ENCODE measurements around the gene MIS18A.
A peak's percentile ranks its signal among the peaks of the same experiment; 100 is the strongest.
"Not testable (repeated sequence)": the region's sequence is repeated elsewhere in the genome, so short reads cannot be mapped to it uniquely, and the experiment has no call there.

The MIS18A gene

DNA sequence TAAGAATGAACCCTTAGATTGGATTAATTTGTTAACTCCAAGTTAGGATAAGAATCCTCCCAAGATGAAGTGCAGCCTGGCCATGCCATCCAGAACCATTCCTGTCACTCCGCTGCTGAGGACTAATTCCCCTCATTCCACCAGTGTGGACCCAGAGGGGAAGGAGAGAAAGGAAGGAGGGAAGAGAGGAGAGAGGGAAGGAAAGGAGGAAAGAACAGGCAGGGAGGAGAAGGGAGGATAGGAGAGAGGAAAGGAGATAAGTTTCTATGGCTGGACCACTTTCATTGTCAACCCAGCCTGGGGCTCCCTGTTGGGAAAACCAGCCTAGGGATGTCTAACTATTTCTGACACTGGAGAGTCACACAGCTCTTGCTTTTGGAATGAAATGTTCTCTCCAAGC is 24.5 kb upstream of the MIS18A start:
- no peak for DNase-seq

DNA sequence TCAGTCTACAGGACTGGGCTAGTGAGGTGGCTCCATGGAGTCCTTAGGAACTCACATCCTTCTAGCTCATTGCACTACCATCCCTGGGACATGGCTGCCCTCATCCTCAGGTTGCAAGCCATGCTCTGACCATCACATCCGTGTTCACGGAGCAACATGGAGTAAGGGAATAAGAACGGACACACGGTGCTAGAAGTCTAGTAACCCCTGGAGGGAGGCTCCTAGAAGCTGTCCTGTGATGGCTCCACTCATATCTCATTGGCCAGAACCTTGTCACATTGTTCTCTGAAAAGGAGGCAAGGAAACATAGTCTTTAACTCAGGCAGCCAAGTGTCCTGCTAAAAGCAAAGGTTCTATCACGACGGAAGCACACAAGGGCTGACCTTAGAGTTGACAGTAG is 23.7 kb upstream of the MIS18A start:
- DNase-seq, result no peak

DNA sequence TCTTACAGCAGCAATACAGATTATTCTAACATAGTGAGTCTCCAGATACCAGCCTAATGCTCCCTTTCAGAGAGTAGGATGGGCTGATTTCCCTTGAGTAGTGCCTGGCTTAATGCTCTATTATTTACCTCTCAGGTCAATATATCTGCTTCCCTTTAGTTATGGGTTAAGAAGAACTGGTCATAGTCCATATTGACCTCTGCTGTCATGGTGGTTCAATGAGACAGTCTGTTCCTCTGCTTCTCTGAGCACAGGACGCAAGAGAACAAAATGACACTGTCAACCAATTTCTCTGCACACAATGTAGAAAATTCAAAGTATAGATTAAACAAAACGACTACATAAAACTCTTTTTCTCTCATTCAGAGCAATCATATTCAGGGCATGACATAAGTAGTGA is 22.7 kb upstream of the MIS18A start:
- no peak for DNase-seq

DNA sequence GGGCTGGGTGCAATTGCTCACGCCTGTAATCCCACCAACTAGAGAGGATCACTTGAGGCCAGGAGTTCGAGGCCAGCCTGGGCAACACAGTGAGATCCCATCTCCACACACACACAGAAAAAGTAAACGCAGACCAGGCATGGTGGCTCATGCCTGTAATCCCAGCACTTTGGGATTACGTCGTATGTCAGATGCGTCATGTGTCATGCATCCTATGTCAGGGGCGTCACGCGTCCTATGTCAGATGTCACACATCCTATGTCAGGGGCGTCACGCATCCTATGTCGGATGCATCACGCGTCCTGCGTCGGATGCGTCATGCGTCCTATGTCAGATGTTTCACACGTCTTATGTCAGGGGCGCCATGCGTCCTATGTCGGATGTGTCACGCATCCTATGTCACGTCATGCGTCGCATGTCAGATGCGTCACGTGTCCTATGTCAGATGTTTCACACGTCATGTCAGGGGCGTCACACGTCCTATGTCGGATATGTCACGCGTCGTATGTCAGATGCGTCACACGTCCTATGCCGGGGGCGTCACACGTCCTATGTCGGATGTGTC is 21.4 kb upstream of the MIS18A start:
- DNase-seq, result no peak

DNA sequence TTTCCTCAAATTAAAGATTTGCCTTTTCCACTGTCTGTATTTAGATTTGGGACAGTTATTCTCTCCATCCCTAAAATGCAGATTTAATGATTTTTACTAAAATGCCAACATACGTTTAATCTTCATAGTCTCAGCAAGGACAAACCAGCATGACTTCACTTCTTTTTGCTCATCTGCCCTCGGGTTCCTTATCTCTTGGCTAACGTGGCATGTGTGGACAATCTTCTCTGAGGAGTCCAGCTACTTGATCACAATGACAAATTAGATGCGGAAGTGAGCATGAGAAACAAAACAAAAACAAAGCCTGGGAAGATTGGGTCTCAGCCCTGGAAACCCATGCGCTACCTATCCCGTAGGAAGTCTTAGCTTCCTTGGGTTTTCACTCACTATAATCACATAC is 20.8 kb upstream of the MIS18A start:
- no peak for DNase-seq

DNA sequence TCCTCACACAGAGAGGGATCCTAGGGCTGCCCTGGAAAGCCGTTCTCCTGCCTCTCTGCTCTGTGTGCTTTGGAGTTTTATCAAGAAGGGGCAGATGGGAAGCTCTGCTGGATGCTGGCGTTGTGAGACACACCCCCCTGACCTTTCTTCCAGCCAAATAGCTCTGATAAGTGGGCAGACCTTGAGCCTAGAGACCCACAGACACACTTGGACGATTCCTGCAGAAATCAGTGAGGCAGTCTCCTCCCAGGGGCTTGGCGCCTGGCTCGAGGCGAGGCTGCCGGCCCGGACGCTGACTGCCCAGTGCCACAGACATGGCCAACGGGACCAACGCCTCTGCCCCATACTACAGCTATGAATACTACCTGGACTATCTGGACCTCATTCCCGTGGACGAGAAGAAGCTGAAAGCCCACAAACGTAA is 19.8 kb upstream of the MIS18A start, which contains the start of gene MRAP:
Gene MRAP, plus strand, starts transcription at position 198 of the 424 bp plus-strand sequence. Its CDS starts 117 bp downstream, at position 315.
- no peak for DNase-seq

DNA sequence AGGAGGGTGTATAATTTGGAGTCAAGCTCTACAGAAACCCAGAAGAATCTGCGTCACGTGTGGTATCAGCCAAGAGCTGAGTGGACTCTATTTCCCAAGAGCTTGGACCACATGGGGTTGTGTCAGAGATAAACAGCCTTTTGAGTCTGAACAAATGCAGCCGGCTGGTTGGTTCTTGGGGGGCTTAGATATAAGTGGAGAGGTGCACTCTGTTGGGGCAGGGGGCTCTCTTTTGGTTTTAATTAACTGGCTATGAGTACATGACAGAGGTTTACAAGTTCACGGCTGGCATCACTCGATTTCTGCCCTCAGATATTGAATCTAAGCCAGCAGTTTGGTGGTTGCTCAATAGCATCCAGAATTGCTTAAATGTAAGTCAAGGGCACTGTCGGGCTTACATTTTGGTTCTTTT is 19.3 kb upstream of the MIS18A start:
- no peak for DNase-seq

DNA sequence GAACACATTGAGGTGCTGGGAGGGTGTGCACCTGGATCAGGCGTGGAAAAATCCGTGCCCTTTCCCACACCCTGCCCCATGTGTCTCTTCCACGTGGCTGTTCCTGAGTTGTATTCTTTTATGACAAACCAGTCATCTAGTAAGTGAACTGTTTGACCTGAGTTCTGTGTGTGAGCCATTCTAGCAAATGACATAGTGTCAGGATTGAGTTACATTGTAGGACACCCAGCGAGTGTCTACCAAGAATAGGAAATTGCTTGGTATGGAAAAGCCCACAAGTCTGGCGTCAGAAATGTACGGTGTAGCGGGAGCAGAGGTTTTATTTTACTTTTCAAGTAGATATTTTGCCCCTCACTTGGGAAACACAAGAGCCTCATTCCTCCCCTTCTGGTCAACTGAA is 18.6 kb upstream of the MIS18A start:
- DNase-seq, result no peak

DNA sequence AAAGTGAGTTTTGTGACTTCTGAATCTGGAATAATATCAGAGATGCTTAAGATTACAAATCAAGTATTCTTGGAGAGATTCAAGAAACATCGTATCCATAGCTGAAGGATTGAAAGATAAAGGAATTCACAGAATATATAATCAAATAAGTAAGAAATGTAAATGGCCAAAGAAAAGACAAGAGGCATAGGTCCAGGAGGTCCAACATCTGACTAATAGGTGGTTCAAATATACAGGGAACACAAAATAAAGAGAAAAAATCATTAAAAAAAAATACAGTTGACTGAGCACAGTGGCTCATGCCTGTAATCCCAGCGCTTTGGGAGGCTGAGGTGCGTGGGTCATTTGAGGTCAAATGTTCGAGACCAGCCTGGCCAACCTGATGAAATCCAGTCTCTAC is 6.6 kb upstream of the MIS18A start:
- DNase-seq, result no peak

DNA sequence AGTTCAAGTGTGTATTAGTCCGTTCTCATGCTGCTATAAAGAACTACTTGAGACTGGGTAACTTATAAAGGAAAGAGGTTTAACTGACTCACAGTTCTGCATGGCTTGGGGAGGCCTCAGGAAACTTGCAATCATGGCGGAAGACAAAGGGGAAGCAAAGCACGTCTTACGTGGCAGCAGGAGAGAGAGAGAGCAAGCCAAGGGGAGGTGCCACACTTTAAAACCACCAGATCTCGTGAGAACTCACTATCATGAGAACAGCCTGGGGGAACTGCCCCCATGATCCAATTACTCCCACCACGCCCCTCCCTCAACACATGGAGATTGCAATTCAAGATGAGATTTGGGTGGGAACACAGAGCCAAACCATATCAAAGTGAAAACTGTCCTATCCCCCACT is 4.1 kb upstream of the MIS18A start:
- DNase-seq, result no peak

DNA sequence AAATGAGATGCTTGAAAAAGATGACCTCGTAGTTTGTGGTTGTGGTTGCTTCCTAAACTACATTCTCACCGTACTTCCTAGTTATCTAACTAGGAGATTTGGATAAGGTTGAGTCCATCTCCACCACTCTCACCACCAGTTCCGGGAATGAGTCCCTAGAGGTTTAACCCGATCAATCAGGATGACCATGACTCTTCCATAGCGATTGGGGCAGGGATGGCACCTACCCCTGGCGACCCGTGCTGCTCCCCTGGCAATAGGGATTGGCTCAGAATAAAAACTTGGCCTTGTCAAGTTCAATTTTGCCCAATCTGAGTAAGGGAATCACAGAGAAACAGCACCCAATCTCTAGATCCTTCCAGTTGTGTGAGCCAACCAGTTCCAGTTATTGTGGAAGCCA is 2.7 kb upstream of the MIS18A start:
- no peak for DNase-seq

DNA sequence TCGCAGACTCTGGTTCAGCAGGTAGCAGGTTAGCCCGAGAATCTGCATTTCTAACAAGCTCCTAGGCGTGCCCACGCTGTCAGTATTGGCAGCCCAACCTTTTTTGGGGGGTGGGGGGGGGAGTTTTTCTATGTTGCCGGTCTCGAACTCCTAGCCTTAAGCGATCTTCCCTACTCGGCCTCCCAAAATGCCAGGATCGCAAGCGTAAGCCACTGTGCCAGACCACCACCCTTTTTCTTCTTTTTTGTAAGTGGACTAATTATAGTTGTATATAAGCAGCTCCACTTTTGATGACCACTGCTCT is 480 bp upstream of the MIS18A start:
- DNase-seq, result no peak

DNA sequence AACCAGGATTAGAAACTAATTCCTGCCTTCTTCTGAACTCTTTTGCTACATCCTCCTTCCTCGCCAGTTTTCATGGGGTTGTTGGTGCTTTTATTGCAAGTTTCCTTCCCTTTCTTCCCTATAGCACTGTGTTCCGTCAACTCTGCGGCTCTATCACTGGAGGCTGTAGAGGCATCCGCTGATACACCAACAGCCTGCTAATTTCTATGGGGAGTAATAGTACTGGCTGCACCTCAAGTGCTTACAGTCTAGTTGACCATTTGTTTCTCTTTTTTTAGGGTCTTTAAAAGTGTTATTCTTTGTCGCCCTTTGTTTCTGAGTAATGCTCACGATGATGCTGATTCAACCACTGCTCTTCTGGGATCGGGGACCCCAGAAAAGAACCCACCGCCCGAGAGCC is 746 bp downstream of the MIS18A start:
- DNase-seq, result peak in 1 of 2 donors; percentile 0

DNA sequence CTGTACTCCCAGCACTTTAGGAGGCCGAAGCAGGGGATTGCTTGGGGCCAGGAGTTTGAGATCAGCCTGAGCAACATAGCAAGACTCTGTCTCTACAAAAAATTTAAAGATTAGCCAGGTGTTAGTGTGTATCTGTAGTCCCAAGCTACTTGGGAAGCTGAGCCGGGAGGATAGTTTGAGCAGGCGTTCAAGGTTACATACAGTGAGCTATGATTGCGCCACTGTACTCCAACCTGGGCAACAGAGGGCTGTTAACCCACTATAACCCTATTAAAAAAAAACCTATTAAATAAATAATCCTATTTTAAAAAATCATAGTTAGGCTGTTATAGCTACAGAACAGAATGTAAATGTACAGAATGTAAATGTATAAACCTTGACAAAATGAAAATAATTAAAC is 2.2 kb downstream of the MIS18A start:
- no peak for DNase-seq

DNA sequence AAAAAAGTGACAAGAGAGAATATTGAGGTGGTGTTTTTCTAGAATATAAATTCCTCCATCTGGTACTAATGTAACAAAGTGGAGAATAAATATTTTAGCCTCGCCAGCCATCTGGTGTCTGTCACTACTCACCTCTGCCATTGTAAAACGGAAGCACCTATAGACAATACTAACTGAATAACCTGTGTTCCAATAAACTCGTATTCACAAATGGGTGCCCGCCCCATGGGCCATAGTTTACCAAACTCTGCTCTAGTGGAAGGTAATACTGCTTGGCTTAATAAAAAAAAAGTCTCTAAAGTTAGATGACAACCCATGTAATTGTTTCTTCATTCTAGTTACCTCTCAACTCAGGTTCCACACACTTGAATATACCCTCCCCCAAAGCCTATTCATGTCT is 8.1 kb downstream of the MIS18A start:
- no peak for DNase-seq

DNA sequence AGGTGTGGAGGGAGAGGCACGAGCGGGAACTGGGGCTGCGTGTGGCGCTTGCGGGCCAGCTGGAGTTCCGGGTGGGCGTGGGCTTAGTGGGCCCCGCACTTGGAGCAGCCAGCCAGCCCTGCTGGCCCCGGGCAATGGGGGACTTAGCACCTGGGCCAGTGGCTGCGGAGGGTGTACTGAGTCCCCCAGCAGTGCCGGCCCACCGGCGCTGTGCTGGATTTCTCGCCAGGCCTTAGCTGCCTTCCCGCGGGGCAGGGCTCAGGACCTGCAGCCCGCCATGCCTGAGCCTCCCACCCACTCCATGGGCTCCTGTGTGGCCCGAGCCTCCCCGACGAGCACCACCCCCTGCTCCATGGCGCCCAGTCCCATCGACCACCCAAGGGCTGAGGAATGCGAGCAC is 13.5 kb downstream of the MIS18A start:
- DNase-seq, result not testable (repeated sequence)

DNA sequence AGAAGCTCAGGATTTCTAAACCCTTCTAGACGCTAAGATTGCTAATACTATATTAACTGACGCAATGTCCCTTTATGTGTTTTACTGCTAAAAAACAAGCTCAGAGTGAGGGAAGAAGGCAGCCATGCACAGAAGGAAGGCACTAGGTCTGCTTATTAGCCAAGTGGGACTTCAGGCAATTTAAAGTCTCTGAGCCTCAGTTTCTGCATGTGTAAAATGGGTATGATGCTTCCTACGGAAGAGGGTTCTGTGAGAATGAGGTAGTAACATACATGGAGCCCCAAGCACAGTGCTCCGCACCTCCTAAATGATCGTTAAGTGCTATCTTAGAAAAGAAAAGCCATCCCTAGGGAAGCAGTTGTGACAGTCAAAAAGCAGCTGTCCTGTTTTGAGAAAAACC is 16.9 kb downstream of the MIS18A start:
- no peak for DNase-seq

DNA sequence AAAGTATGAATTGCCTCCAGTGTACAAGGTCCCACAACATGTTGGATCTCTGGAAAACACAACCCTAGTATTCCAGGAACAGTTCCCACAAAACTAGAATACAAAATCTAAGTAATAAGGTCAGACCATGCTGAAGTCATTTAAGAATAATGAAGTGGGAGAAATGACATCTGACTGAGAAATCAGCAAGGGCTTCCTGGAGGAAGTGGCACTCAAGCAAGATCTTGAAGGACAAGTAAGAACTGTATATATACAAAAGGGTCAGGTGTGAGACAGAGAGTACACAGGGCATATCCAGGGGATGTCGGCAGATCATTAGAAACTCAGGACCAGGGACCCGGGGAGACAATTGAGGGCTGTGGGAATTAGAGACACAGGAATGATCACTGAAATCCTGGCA is 18.7 kb downstream of the MIS18A start:
- DNase-seq, result no peak

DNA sequence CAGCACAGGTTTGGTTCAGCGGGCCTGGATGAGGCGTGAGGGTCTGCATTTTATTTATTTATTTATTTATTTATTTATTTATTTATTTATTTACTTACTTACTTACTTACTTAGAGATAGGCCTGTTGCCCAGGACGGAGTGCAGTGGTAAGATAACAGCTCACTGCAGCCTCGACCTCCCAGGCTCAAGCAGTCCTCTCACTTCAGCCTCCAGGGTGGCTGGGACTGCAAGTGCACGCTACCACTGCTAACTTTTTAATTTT is 20.1 kb downstream of the MIS18A start:
- DNase-seq, result not testable (repeated sequence)

DNA sequence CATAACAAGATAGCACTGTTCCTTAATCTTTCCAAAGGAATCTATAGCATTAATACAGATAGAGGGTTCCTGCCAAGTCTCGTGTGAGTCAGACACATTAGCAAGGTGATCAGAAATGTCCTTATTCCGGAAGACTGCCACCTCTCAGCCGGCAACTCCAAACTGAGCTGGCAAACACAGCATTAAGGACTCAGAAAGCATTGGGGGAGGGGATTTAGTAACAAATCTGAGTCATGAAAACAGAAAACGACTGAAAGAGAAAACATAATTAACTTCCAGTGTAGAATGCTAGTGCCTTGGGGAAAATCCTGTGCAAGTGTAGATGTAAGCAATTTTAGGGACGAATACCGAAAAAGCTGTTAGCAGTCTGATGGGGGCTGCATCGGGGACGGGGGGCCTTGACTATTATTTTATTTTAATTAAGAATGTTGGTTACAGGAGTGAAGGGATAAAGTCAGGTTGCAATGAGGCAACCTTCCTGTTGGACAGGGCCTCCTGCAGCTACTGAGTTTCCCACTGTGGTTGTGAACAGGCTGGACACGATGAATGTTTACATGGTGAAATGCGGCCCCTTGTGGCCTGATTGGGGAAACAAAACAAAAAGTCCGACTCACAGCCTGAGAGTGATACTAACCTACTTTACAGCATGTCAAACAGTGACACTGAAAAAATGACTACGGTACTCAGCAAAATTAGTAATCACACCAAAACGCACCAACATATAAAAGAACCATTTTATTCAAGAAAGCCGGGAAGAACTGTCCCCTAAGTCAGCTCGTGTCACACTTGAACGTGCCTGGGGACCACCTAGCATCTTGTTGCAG is 20.7 kb downstream of the MIS18A start:
- DNase-seq, result peak; percentile 14 to 38

DNA sequence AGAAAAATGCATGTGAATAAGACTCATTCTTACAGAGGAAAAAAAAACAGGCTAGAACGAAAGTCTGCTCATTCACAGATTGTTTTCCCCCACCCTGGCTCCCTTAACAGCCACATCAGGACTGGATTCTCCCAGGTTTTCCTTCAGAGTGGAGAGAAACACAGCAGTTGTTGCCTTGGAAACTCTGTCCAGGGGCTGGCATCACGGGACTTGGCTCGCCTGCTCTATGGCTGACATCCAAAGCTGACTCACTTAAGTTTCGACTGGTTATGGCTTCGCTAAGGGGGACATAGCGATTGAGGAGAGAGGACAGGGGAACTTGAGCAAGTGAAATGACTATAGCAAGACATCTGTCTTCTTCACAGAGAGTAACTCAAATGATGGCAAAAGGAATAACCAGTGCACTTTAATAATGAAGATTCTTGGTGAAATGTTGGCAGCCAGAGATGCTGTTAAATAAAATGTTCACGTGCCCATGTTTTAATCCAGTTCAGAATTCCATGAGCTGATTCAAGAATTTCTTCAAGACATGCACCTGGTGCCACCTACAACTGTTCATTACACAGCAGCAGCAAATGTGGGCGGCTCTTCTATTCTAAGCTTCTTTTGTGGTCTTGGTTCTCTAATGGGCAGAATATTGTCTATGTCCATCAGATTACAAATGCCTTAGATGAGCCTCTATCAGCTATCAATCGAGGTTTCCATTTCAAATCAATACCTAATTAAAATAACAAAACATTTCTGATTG is 21.8 kb downstream of the MIS18A start:
- DNase-seq, result no peak

DNA sequence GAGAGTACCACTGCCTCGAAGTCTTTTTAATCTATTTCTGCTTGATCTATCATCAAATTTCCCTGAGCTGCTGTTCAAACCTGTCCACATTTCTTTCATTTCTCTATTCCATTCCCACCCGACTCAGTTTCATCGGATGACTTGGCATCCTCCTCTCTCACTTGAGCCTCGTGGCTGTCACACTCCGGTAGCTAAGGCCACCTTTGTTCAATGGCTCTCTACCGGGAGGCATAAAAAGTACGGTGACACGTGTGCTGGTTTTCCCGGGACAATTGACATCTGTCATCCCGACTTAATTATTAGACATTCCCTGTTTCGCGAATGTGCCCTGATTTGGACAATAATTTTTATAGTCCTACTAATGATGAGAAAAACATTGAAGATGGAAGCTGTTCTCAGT is 22.6 kb downstream of the MIS18A start:
- DNase-seq, result no peak

DNA sequence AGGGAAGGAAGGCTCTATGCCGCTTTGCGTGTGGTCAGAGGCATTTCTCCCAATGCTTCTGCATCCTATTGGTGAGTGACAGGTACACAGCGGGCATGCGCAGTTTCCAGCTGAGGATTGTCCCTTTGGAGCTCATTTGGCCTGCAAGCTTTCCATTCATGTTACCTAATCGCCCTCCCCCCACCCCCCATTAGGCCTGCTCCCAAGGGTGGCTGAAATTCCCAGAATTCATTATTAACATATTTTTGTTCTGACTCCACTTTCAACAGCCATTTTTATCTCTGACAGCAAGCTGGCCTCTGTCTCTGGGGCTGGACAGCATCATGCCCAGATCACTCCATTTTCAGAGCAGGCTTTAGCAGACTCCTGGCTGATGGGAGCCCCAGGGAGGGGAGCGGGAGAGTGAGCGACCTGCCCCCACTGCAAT is 25.6 kb downstream of the MIS18A start:
- no peak for DNase-seq

DNA sequence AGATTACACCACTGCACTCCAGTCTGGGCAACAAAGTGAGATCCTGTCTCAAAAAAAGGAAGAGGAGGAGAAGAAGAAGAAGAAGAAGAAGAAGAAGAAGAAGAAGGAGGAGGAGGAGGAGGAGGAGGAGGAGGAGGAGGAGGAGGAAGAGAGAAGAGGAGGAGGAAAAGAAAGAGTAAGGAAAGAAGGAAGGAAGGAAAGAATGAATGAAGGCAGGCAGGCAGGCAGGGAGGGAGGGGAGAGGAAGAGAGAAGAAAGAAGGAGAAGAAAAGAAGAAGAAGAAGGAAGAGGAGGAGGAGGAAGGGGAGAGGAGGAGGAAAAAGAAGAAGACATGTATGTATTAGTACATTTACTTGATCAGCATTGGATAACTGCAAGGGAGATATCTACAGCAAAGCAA is 26.7 kb downstream of the MIS18A start:
- DNase-seq, result no peak

All from CD4-positive, alpha-beta T cell treated with Interferon alpha-2 for 1 hour (primary cell).